OCI-M1 (cell line): ENCODE measurements around the gene CLRN2.
A peak's percentile ranks its signal among the peaks of the same experiment; 100 is the strongest.
"Not testable (repeated sequence)": the region's sequence is repeated elsewhere in the genome, so short reads cannot be mapped to it uniquely, and the experiment has no call there.

Experiments
- DNase-seq: peaks from one replicate; lab custom pipeline; 2025; lab: John Stamatoyannopoulos, UW

CLRN2 gene

GRCh38 chr4:17504081-17504480 is 10.9 kb upstream of the CLRN2 start:
- no peak for DNase-seq

DNA sequence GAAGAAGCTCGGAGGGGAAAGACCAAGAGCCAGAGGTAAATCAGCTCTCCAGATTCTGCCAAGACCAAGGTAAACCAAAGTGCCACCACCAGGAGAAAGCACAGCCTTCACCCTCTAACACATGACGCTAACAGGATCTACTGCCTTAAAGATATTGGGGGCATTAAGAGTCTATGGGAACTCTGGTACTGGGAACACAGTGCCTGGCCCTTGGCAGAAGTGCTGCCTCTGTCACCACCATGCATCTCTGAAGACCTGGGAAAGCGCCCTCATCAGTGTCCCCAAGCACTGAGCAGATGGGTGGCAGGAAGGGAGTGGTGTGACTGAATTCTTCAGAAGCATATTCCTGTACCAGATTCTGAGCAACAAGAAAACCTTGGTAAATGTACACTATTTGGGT is 4.4 kb upstream of the CLRN2 start:
- no peak for DNase-seq

GRCh38 chr4:17511051-17511450 is 3.9 kb upstream of the CLRN2 start:
- DNase-seq = peak; percentile 48

DNA sequence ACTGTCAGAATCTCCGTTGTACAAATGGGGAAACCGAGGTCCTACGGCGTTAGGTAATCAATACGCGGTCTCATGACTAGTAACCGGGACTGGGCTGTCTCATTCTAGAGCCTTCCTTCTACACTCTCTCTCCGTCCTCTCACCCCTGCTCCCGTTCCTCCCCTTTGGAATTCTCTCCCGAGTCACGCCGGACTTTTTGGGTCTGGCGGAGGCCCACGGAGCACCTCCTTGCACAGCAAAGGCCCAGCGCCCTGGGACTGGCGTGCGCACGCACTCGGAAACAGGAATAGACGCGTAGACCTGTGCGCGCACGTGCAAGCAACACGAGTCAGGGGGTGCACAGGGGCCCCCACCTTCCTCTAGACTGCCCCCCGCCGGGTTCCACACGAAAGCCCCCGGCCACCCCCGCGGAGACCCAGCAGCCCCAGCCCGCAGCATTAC is 3.4 kb upstream of the CLRN2 start:
- peak; percentile 57 for DNase-seq

- DNase-seq = peak; percentile 91
Measured at GRCh38 chr4:17511950-17512795, 2.8 kb upstream of the CLRN2 start, which contains the start of gene QDPR. Gene QDPR, minus strand, starts transcription at chr4:17512090. Its CDS starts 36 bp downstream, at chr4:17512054.

GRCh38 chr4:17512973-17513665 is 1.8 kb upstream of the CLRN2 start:
- DNase-seq = no peak

- no peak for DNase-seq
Measured at GRCh38 chr4:17515445-17516407, 761 bp downstream of the CLRN2 start.

- no peak for DNase-seq
Measured at GRCh38 chr4:17516980-17517379, 2.0 kb downstream of the CLRN2 start.

GRCh38 chr4:17517664-17518063 is 2.7 kb downstream of the CLRN2 start:
- no peak for DNase-seq

DNA sequence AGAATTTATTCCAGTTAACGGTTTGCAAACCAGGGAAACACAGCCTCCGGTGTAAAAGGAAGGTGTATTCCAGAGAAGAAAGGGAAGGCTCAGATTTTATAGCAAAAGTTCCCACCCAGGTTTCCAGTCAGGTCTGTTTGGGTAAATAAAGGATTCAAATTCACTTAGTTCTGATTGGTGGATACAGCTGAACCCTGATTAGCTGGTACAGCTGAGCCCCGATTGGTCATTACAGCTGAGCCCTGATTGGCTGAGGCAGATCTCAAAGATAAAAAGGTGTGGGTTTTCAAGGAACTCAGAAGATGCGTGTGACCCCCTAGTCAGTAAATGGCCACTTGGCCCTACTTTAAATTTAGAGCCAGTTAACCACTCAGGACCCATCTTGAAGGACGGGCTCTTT is 6.6 kb downstream of the CLRN2 start:
- DNase-seq = peak; percentile 26

DNA sequence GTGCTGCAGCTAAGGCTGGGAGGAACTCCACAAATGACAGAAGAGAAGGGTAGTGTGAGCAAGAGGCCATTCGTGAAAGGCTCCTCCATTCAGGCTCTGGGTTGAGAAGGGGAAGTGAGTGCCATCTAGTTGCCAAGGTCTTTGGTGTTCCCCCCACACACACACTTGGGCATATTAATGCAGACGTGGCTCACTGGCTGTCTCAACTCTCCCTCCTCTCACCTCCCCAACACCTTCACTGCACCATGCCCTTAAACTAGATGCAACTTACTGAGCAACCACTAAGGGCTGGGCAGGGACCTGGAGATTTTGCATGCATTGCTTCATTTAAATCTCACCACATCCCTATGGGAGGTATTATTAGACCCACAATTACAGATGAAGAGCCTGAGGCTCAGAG is 8.7 kb downstream of the CLRN2 start:
- no peak for DNase-seq

- no peak for DNase-seq
Measured at GRCh38 chr4:17526695-17527477, 11.9 kb downstream of the CLRN2 start.

DNA sequence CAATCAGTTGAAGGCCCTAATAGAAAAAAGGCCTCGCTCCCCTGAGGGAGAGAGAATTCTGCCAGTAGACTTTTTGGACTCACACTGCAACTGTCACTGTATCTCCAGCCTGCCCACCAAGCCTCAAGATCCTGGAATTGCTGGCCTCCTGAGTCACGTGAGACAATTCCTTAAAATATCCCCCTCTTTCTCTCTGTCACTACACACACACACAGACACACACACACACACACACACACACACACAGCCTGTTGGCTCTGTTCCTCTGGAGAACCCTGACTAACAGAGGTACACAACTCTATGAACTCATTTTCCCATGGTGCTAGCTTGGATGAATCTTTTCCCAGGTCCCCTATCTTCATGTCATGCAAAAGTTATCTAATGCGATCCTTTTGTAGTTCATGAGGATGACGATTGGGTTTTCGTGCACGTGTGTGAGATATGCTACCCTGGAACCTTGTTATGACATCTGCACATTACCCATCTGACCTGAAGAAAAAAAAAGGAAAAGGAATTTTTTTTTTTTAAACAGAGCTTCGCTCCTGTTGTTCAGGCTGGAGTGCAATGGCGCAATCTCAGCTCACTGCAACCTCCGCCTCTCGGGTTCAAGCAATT is 13.7 kb downstream of the CLRN2 start:
- DNase-seq = no peak

- no peak for DNase-seq
Measured at GRCh38 chr4:17531538-17532285, 16.7 kb downstream of the CLRN2 start.

- DNase-seq = no peak
Measured at GRCh38 chr4:17534705-17535104, 19.7 kb downstream of the CLRN2 start.

DNA sequence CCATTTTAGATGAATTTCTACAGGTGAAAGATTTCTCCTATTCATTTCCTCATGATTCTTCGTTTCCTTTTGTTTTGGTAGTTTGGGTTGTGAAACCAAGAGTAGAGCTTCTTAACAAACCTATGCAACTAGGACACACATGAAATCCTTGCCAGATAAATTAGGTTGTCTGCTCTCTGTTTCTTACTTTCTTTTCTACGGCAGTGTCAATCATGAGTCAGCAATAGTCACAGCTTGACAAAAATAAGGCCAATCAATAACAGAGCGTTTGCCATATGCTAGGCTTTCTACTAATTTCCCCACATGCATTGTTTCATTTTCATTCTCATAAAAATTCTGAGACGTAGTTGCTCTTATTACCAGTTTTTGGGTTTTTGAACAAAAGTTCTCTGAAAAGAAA is 20.3 kb downstream of the CLRN2 start:
- DNase-seq = peak; percentile 47

GRCh38 chr4:17535906-17536305 is 20.9 kb downstream of the CLRN2 start:
- DNase-seq = peak; percentile 55

DNA sequence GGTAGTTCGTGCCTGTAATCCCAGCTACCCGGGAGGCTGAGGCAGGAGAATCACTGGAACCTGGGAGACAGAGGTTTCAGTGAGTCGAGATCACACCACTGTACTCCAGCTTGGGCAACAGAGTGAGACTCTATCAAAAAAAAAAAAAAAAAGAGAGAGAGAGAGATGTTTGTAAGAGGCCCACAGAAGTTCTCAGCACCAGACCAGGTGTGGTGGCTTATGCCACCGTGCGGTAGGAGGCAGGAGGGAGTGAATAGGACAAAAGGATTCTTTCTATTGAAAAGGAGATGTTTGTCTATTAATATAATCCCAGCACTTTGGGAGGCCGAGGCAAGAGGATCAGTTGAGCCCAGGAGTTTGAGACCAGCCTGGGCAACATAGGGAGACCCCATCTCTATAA is 22.1 kb downstream of the CLRN2 start:
- not testable (repeated sequence) for DNase-seq

DNA sequence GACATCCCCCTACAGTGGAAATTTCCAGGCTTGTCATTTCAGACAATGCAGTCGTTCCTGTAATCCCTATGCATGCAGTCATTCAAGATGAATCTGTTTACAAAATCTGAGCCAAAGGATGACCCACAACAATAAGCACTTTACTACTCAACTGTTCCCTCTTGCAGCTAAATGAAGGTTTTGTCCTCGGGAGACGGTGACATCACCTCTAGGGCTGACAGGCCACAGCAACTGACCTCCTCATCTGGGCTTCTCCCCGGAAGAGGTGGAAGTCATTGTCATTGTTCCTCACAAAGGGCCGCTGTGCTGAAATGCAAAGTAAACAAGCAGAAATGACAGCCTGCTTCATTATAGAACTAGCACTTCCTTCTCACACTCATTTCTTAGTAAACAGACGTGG is 29.2 kb downstream of the CLRN2 start:
- no peak for DNase-seq

DNA sequence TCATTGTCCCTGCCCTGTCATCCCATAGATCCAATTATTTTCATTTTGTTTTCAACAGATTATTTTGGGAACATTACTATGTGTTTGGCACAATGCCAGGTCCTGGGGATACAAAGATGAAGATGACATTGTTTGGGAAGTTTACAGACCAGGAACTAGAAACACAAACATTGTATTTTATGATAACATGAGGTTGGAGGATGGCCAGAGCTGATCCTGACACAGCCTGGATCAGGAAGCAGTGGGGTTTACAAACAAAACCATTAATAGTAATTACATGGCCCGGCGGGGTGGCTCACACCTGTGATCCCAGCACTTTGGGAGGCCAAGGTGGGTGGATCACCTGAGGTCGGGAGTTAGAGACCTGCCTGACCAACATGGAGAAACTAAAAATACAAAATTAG is 29.9 kb downstream of the CLRN2 start:
- DNase-seq = no peak
